SK-MEL-5 (cell line): Measurements from ENCODE around the gene IGSF11. TPM values are rescaled to one million over a fixed set of nuclear protein-coding genes. Genes with fewer than 3 reads are reported as not detected.

Source experiments
- DNase-seq: peaks from one replicate; pipeline ENCODE4 v3.0.0-alpha.2; 2016; ENCODE audit warnings: low read depth, low spot score
- in situ Hi-C: cut with HindIII; loops from 2 replicates; pipeline ENCODE4 v1.10.0; 2016; ENCODE audit warnings: low sequenced_read_pairs, high pct_unique_total_duplicates, low pct_unique_long_range_greater_than_20kb
- total RNA-seq: library from RNA; depleted of rRNA; stranded (reverse); fragments of >200 nt; shearing (Covaris generic); gene quantifications from 2 replicates; pipeline ENCODE4 v1.2.3, GENCODE V29; 2014

IGSF11 gene
- total RNA-seq, 1 experiment from 2014 or later = 64.6 TPM

DNA sequence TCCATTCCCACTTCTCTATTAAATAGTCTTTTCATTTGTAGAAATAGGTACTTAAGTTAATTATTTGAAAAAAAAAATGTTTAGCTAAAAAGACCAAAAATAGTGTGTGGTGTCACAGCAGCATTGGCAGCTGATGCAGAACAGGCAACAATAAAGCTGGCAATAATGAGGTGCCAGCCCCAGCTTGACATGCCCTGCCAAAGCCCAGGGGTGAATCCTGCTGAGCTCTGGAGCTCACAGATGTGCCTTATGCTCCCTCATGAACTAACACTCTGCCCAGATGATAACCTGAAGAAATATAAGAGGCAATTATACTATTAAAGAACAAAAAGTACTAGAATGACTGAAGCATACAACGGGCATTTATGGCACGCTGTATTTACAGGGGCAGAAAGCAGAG lies 63.8 kb downstream of the IGSF11 start:
- DNase-seq = no peak
- in situ Hi-C loops = no loop called here

DNA sequence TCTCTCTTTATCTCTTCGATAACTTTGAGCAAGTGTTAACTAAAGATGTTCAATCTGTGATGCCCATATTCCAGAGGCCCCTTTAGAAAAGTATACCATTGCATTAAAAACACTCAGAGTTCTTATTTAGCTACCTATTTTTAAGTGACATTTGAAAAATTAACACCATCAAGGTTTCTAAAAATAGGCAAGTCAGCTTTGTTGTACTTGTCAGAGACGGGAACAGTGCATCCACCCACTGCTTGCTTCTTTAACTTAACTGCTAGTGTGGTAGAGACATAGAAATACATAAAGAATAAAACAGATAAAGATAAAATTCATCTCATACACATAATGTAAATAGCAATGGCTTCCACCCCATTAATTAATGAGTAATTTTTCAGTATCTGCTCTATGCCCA lies 66.0 kb downstream of the IGSF11 start:
- in situ Hi-C loops = no loop called here
- no peak for DNase-seq

DNA sequence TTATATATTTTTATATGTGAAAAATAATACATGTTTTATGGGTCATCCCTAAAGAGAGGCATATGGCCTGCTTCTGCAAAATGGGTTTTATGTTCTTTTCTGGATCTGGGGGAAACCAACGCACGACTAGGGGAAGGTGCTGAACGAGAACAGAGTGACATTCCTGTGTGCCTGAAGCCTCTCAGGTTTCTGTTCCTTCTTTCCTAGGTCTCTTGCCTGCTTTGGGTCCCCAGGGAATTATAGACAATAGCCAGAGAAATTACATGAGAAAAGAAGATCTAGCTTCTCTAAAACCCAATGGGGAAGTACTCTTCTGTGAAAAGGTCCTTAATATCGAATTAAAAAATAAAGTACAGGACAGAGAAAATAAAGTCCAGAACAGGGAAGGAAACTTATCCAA lies 66.5 kb downstream of the IGSF11 start:
- no peak for DNase-seq
- in situ Hi-C loops = no loop called here

DNA sequence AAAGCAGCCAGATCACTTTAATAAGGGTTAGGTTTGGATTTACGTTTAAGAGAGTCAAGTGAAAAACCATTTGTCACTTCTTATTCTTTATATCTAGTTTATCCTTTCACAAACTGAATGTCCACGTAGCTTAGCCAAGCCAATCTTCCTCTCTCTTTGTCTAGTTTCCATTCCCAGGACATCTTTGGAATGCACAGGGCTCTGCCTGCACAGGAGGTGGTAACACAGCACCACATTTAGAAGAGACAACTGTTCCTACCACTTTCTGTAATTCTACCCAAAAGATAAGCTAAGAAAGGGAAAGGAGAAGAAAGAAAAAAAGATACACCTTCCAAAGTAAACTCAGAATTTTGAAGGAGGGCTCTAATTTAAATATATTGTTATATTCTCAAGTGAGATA lies 67.9 kb downstream of the IGSF11 start:
- no peak for DNase-seq
- in situ Hi-C loops = no loop called here

DNA sequence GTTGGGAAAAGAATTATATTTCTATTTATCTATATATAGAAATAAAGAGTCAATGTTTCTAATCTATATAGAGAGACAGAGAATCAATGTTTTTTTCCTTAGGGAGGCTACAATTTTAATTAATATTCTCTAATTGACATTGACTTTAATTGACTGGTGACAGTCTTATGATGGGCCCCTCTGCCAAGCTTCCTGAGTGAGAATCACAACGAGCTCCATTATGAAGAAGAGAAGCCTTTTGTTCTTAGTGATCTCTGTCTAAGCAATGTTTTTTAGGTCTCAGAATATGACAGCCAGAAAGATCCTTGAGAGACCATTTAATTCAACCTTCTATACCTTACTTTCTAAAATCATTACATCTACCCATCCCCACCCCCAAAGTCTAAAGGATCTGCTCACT lies 70.9 kb downstream of the IGSF11 start:
- in situ Hi-C loops = no loop called here
- peak; percentile 80 for DNase-seq

DNA sequence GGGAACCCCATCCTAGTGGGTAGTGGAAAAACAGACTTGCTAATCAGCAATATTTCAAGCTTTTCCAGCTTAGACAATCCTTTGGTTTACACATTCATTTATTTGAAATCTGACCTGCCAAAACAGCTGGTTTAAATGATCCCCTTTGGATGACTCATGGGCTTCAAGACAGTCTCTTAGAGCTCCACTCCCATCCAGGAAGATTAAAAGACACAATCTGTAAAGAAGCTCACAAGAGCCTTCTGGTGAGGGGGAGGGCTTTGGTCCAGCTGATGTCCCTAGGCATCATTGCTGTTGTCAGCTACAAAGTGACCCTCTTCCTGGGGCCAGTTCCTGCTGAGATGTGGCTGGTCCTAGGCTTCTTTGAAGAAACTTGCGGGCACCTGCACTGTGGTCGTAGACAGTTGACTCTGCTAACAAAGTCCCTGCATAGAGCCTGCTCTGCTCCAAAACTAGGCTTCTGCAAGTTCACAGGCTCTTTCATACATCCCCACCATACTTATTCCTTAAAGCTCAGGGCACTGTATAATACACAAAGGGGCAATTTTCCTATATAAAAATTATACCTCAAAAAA lies 73.7 kb downstream of the IGSF11 start:
- peak; percentile 41 for DNase-seq
- in situ Hi-C loops = no loop called here

DNA sequence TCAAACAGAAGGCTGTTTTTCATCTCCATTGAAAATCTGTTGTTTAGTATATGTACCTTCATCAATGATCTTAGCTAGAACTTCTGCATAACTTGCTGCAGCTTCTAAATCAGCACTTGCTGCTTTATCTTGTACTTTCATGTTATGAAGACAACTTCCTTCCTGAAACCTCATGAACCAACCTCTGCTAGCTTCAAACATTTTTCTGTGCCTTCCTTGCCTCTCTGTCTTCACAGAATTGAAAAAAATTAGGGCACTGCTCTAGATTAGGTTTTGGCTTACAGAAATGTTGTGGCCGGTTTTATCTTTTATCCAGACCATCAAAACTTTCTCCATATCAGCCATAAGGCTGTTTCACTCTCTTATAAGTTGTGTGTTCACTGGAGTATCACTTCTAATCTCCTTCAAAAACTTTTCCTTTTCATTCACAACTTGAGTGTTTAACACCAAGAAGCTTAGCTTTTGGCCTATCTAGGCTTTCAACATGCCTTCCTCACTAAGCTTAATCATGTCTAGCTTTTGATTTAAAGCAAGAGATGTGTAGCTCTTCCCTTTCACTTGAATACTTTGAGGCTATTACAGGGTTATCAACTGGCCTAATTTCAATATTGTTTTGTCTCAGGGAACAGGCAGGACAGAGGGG lies 78.6 kb downstream of the IGSF11 start:
- in situ Hi-C loops = no loop called here
- DNase-seq = no peak

DNA sequence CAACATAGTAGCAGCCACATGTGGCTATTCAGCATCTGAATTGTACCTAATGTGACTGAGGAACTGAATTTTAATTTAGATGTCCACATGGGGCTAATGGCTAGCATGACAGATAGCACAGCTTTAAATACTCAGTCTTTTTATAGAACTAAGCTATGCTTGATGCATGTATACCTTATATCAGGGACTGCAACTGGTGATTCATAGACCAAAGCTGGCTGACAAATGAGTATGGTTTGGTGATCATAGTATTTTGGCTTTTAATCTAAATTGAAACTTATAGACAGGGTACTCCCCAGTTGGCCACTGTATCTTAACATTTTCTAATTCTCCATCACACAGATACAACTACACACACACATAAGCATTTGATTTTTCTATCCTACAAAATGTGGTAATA lies 83.6 kb downstream of the IGSF11 start:
- in situ Hi-C loops = no loop called here
- DNase-seq = no peak

DNA sequence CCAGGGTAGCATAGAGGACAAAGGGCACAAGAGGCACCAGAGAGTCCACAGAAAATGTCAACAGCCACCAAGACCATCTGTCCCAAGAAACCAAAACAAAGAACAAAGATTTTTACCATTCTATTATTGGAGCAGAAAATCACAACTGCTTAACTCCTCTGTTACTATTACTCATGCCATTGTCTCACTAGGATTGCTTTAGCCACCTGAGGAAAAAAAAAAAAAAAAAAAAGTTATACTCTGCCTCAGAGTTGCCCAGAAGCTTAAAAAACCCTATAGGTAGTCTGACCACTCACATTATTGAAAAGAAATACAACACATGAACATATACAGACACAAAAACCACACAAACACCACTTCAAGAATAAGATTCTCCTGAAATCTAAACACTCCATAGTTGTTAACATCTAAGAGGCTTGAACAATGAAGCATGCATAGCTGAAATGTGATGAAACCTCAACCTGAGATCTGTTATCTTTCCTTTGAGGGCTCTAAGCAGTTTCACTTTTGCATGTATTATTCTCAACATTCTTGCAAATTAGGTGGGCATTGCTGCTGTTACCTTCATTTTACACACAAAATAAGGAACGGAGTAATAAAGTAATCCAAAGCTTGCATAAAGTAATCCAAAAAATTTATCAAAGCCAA lies 85.4 kb downstream of the IGSF11 start:
- no peak for DNase-seq
- in situ Hi-C loops = no loop called here

DNA sequence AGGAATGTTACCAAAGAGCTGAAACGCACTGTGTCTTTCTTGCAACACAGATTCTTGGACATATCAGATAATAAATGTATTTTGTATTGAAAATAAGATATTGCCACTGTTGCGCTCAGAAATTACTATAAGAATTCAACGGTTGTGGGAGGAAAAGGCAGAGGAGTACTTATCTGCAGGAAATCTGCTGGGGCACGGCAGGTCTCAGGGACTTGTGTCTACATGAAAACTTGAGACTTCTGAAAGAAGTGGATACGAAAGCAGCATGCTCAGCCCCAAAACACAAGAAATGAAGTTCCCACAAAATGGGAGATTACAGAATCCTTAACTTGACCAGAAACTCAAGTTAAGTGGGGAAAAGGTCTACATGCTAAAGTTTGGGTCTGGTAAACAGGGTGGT lies 86.5 kb downstream of the IGSF11 start:
- no peak for DNase-seq
- in situ Hi-C loops = no loop called here

DNA sequence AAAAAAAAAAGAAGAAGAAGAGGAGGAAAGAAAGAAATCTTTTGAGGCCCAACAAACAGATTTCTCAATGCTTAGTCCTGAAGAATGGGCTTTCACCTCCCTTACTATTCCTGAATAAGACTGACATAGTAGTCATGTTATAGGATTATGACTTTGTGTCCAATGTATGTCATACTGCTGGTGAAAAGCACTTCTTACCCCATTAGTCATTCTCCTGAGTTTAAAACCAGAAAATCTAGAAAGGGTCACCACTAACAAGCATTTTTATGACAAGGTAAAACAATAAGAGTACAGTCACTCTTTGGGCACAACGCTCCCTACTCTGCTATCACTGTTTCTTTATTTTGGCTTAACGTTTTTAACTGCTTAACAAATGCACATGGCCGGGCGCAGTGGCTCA lies 88.2 kb downstream of the IGSF11 start:
- no peak for DNase-seq
- in situ Hi-C loops = no loop called here

DNA sequence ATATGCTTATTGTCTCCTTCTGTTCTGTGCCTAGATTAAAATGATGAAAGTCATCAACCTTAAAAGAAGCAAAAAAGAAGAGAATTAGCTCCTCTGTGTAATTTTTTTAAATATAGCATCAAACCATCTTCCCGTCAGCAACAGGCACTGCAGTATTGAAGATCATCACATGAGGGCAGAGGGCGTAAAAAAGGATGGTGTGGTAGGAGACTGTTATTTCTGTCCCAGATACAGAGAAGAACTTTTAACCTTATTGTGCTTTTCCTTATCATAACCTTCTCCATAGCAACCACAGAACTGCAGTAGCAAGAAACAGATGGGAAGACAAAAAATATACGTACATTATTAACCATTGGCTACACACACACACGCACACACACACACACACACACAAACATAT lies 88.8 kb downstream of the IGSF11 start:
- no peak for DNase-seq

DNA sequence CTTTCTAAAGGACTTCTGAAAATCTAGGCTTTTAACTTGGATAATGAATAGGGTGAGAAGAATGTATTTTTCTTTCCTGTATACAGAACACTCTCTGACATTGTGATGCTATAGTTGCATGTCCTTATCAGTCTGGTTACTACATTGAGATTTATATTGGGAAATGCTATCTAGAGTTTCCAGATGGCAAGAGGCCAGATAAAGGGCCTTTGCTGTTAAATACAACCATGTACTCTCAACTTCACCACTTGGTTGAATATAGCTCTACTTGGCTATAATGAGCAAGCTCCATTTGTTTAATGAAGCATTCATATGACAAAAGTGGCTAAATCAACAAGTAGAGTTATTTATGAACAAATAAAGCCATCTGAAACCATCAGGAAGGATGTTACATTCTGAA lies 91.0 kb downstream of the IGSF11 start:
- DNase-seq = peak; percentile 45
- in situ Hi-C loops = no loop called here

More for the DNA sequence above, 88.8 kb downstream of the IGSF11 start:
- in situ Hi-C loops = no loop called here

DNA sequence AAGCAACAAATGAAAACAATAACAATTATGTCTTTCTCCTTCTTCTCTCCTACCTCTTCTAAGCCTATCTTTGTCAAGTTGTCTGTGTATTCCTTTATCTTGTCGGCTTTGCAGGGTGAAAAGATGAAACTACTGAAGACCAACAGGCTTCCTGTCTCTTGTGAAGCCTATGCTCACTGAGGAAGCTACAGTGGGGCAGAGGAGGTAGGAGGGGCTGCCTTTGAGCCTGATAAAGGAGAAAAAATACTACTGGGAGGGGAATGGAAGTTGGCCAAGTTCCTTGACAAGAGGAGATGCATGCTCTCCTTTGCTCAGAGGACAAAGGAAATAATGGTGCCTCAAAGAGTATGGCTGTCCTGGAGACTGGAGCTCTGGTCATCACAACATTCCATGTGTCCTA lies 92.0 kb downstream of the IGSF11 start:
- in situ Hi-C loops = no loop called here
- peak; percentile 62 for DNase-seq

DNA sequence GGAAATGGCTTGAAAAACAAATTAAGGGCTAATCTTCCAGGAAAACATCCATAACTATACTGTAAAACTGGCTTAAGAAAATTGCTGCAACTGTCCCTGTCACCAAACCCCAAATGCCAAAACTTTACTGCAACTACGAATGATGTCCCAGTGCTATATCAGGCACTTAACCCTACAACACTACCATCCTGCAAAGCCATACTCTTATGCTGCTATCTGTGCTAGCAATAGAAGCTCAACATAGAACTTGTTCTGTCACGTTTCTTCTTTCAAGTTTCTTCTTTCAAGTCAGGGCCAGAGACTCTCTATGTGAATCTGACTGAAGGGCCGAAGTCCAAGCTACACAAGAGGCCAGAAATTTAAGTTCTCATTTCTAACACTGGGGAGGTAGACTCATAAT lies 92.5 kb downstream of the IGSF11 start:
- in situ Hi-C loops = no loop called here

DNA sequence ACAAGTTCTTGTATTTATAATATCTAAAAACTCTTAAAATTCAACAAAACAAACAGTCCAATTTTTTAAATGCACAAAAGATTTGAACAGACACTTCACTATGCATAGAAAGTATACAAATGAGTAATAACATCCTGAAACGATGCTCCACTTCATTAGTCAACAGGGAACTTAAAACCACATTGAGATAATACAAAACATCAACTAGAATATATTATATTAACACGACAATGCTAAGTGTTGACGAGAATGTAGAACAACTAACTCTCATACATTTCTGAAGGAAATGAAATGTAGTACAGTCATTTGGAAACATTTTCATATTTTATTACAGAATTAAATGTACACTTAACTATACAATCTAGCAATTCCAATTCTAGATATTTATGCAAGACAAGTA lies 93.4 kb downstream of the IGSF11 start:
- DNase-seq = no peak
- in situ Hi-C loops = no loop called here

More for the DNA sequence above, 92.5 kb downstream of the IGSF11 start:
- DNase-seq = no peak

DNA sequence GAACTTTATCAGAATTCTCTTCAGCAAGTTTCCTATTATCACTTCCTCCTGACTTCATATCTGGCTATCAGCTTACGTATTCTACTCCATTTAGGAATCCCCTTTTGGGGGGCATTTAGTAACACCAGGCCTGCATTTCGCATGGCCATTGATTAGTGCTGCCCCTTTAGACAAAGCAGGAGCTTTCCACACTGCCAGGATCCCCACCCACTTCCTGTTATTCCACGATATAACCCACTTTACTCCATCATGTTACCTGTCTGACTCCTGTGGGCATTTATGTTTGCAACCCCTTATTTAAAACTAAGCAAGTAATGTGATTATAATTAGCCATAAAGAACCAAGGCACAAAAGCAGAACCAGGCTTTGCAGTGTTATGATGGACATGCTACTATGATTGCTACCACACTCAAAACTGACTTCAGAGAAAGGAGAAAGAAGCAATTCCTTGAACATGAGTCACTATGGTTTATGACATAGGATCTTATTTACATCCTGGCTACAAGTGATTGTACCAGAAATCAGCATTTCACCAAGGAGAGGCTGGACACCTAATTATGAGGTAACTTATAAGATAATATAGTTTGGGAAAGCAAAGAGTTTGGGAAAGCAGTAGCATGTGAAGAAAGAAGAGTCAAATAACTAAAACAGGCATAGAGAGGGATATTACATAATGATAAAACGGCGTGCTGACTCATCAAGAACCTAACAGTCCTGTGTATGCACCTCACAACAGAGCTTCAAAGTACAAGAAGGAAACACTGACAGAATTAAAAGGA lies 96.3 kb downstream of the IGSF11 start:
- in situ Hi-C loops = no loop called here
- DNase-seq = peak; percentile 35

DNA sequence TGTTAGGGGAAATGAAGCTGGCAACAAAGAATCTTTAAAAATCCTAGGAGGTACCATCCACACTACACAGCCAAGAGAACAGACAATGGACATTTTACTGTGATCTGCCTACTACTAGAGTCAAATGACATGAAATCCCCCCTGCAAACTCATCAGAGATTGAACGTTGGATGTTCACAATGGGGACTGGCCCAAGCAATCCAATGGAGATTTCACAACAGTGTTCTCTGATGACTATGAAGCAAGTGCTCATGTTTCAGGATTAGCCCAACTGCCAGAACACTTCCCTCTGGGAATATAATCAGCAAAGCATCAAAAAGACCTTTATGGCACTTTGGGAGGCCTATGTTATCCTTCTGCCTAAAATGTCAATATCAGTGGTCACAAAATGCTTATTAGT lies 97.8 kb downstream of the IGSF11 start:
- in situ Hi-C loops = no loop called here

More for the DNA sequence above, 97.8 kb downstream of the IGSF11 start:
- peak; percentile 95 for DNase-seq
